Fibroblast of lung (primary cell): ENCODE results near the gene STON2.

ENCODE experiments used
- CTCF ChIP-seq, 2 donors: IDR thresholded peaks in 1 of 2; conservative IDR thresholded peaks in 1 of 2; 1 replicate in 1 of 2; 2 replicates in 1 of 2; pipeline ENCODE4 v1.5.1; 2011 to 2012; ENCODE audit warnings: low read length in 2 of 2, control low read depth in 1 of 2, inconsistent platforms in 1 of 2, low read depth in 1 of 2, mild to moderate bottlenecking in 1 of 2
- EZH2 ChIP-seq: IDR thresholded peaks from 2 replicates; pipeline ENCODE4 v1.5.1; 2012; ENCODE audit warnings: low read length, control low read depth, mild to moderate bottlenecking; ENCODE audit errors: missing control alignments

GRCh38 chr14:81312289-81312876 is 87.7 kb downstream of the STON2 start:
- no peak for TF ChIP-seq CTCF (conservative IDR thresholded peaks at IDR 0.05 in 1 of 2, IDR thresholded peaks at IDR 0.05 in 1 of 2; ENCODE audit: low read depth in 1 of 2, low read length in 2 of 2)
- no peak for TF ChIP-seq EZH2
